Upper lobe of left lung (tissue), 6 donors: Measurements from ENCODE around the gene ZNF507. TPM values are rescaled to one million over a fixed set of nuclear protein-coding genes. Genes with fewer than 3 reads are reported as not detected.

Experiments
- ATAC-seq, 2 donors: fragments of 200-7000 bp; cut with Tn5 transposase; one replicate each; pipeline ENCODE4 v1.9.1; 2022; ENCODE audit warnings: mild to moderate bottlenecking in 2 of 2, moderate library complexity in 2 of 2; ENCODE audit not compliant: low FRiP score in 2 of 2
- DNase-seq, 2 donors: peaks; one replicate each; pipeline ENCODE4 v3.0.0-alpha.2; 2019 to 2020
- H3K27ac ChIP-seq, 4 donors: fragments of 200-600 bp; sonication (generic); one replicate each; pipeline ENCODE4 v1.5.1; 2016 to 2019
- H3K27me3 ChIP-seq, 4 donors: fragments of 200-600 bp; sonication (generic); one replicate each; pipeline ENCODE4 v1.5.1; 2017 to 2019
- H3K36me3 ChIP-seq, 4 donors: fragments of 200-600 bp; sonication (generic); one replicate each; pipeline ENCODE4 v1.5.1; 2016 to 2019
- H3K4me1 ChIP-seq, 4 donors: fragments of 200-600 bp; sonication (generic); one replicate each; pipeline ENCODE4 v1.5.1; 2018 to 2019
- H3K4me3 ChIP-seq, 4 donors: fragments of 200-600 bp; sonication (generic); one replicate each; pipeline ENCODE4 v1.5.1; 2017 to 2019; ENCODE audit warnings: mild to moderate bottlenecking in 2 of 4, moderate library complexity in 1 of 4
- H3K9me3 ChIP-seq, 4 donors: fragments of 200-600 bp; sonication (generic); one replicate each; pipeline ENCODE4 v1.5.1; 2018 to 2019
- EP300 ChIP-seq, 4 donors: sonication (generic); formaldehyde crosslinking; IDR thresholded peaks; one replicate each; pipeline ENCODE4 v1.5.1; 2017; ENCODE audit warnings: antibody characterized with exemption in 4 of 4, control low read depth in 2 of 4
- POLR2A ChIP-seq, 4 donors: fragments of 450-650 bp; IDR thresholded peaks; one replicate each; pipeline ENCODE4 v1.5.1; 2016 to 2017; ENCODE audit warnings: antibody characterized with exemption in 4 of 4, mild to moderate bottlenecking in 2 of 4
- POLR2AphosphoS5 ChIP-seq, 2 donors: sonication (generic); formaldehyde crosslinking; IDR thresholded peaks; one replicate each; pipeline ENCODE4 v1.5.1; 2017; ENCODE audit warnings: antibody characterized with exemption in 2 of 2
- WGBS, 2 donors: methylation state at CpG; one replicate each; pipeline ENCODE4 v1.1.5; 2017 to 2018; 5-methylcytosine and 5-hydroxymethylcytosine counted together
- total RNA-seq, 6 donors: library from RNA; depleted of rRNA in 4 of 6; stranded (reverse); fragments of >200 nt in 4 of 6; gene quantifications; one replicate each; pipeline versions ENCODE4 v1.1.0 to v1.2.1, GENCODE V29; 2016 to 2021
- TF ChIP-seq, protein P1 (sequence below), 6 experiments: fragments of 450-650 bp in 4 of 6; fragments of 200-600 bp in 2 of 6; sonication (generic) in 2 of 6; IDR thresholded peaks; one replicate each; pipeline ENCODE4 v1.5.1; 2016 to 2019; ENCODE audit warnings: antibody characterized with exemption in 6 of 6
- donor health status: DM: no; HTN: no; CAD: no; lungs with moderate emphysema.
- donor health status: DM: no; HTN: yes; CAD: no; lungs with severe emphysema.

The ZNF507 gene
- total RNA-seq, 6 donors from 2014 or later, result 13.0 to 27.2 (median 17.5) TPM

GRCh38 chr19:32380269-32380668 is 34.9 kb downstream of the ZNF507 start:
- H3K36me3 ChIP-seq, result peaks cover 0 to 64% (median 14%) of the 10 kb centered on the region in 4 donors
- no peaks in the 10 kb centered on the region for H3K4me1 ChIP-seq
- H3K27me3 ChIP-seq, result no peaks in the 10 kb centered on the region
- ATAC-seq (no peak), DNase-seq (no peak)
- H3K27ac ChIP-seq, result no peak overlapping the region
- no peak overlapping the region for H3K4me3 ChIP-seq
- H3K9me3 ChIP-seq, result no peaks in the 10 kb centered on the region
- 89 to 92% methylated on average over 3 of the region's 3 CpGs for WGBS, 2 donors
- TF ChIP-seq, protein P1, sequence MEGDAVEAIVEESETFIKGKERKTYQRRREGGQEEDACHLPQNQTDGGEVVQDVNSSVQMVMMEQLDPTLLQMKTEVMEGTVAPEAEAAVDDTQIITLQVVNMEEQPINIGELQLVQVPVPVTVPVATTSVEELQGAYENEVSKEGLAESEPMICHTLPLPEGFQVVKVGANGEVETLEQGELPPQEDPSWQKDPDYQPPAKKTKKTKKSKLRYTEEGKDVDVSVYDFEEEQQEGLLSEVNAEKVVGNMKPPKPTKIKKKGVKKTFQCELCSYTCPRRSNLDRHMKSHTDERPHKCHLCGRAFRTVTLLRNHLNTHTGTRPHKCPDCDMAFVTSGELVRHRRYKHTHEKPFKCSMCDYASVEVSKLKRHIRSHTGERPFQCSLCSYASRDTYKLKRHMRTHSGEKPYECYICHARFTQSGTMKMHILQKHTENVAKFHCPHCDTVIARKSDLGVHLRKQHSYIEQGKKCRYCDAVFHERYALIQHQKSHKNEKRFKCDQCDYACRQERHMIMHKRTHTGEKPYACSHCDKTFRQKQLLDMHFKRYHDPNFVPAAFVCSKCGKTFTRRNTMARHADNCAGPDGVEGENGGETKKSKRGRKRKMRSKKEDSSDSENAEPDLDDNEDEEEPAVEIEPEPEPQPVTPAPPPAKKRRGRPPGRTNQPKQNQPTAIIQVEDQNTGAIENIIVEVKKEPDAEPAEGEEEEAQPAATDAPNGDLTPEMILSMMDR (IDR thresholded peaks at IDR 0.05), result no peak
- TF ChIP-seq POLR2A (IDR thresholded peaks at IDR 0.05), result no peak
- TF ChIP-seq POLR2AphosphoS5 (IDR thresholded peaks at IDR 0.05), result no peak
- TF ChIP-seq EP300 (IDR thresholded peaks at IDR 0.05), result no peak

DNA sequence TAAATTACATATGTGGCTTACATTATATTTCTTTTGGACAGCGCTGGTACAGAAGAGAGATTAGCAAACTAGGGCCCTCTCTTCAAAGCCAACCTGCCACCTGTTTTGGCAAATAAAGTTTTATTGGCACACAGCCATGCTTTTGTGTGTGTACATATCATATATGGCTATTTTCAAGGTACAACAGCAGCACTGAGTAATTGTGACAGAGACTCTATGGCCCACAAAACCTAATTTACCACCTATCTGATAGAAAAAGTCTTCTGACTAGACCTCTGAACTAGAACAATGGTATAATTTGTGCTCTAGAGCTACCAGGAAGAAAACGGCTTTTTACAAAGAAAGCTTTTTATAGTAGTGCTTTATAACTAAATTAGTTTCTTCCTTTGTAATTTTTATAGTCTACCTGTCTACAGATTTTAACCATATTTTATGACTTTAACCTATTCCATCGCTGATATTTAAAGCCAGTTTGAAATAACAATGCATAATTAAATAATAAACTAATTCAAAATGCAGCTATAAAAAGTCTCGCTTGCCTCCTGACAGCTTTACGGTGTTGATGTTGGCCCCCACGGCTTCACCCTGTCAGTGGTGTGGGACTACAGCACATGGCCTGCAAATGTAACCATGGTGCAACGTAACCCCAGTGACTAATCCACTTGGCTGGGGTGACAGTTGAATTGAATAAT is 42.4 kb downstream of the ZNF507 start:
- Histone ChIP-seq H3K4me3 (no peak overlapping the region), H3K27ac (no peak overlapping the region), H3K9me3 (no peaks in the 10 kb centered on the region), H3K4me1 (no peaks in the 10 kb centered on the region), H3K27me3 (no peaks in the 10 kb centered on the region), H3K36me3 (peaks cover 0 to 18% (median 3%) of the 10 kb centered on the region in 4 donors)
- no peak for ATAC-seq
- TF ChIP-seq, protein P1 (IDR thresholded peaks at IDR 0.05), result no peak
- TF ChIP-seq POLR2AphosphoS5 (IDR thresholded peaks at IDR 0.05) (no peak), EP300 (IDR thresholded peaks at IDR 0.05) (no peak), POLR2A (IDR thresholded peaks at IDR 0.05) (no peak)
- 92 to 97% methylated on average over 7 of the region's 7 CpGs for WGBS, 2 donors
- DNase-seq, result no peak

DNA sequence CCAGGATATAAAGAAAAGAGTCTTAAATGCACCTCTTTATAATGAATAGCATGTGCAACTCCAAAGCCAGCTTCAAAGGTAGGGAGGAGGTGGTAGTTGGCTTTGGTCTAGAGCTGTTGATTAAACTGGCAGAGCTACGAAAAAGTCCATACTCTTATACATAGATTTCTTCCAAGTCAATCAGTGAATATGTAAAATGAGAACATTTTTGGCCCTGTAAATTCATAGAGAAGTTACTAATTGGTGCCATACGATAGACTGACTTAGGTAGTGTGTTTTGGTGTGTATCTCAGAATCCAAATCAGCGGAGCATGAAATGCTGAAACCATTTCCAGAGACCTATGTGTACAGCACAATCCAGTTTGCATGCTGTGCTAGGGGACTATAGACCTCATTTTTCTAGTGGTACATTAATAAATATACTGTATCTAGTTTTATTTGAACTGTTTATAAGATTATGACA is 43.0 kb downstream of the ZNF507 start:
- WGBS, 2 donors, result 91 to 95% methylated on average over 3 of the region's 3 CpGs

DNA sequence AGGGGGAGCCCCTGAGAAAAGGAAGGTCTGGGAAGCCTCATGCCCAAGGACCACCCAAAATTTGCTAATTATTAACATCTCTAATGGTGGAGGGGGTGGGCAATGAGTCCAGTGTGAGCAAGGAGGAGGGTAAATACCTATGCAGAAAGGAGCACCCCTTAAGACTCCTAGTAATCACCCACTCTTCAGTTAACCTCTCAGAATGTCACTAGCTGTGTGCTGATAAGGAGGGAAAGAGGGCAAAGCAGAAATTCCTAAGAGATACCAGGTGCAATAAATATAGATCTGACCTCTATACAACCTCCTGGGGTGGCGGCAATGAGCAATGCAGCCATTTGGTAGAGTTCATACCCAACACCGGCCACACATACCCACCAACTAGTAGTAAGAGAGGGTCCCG is 47.5 kb downstream of the ZNF507 start:
- Histone ChIP-seq H3K27me3 (no peaks in the 10 kb centered on the region), H3K36me3 (no peaks in the 10 kb centered on the region), H3K4me1 (no peaks in the 10 kb centered on the region), H3K27ac (no peak overlapping the region), H3K4me3 (no peak overlapping the region), H3K9me3 (no peaks in the 10 kb centered on the region)
- no peak for ATAC-seq
- DNase-seq, result no peak
- TF ChIP-seq EP300 (IDR thresholded peaks at IDR 0.05) (no peak), POLR2A (IDR thresholded peaks at IDR 0.05) (no peak), POLR2AphosphoS5 (IDR thresholded peaks at IDR 0.05) (no peak)
- TF ChIP-seq, protein P1 (IDR thresholded peaks at IDR 0.05), result no peak
- WGBS, 2 donors, result 92 to 93% methylated on average over 3 of the region's 3 CpGs

More for the DNA sequence above, 43.0 kb downstream of the ZNF507 start:
- TF ChIP-seq, protein P1 (IDR thresholded peaks at IDR 0.05), result no peak
- TF ChIP-seq POLR2A (IDR thresholded peaks at IDR 0.05), result no peak
- TF ChIP-seq EP300 (IDR thresholded peaks at IDR 0.05), result no peak
- TF ChIP-seq POLR2AphosphoS5 (IDR thresholded peaks at IDR 0.05), result no peak
- no peaks in the 10 kb centered on the region for H3K9me3 ChIP-seq
- ATAC-seq, result no peak
- H3K27me3 ChIP-seq, result no peaks in the 10 kb centered on the region
- H3K4me3 ChIP-seq, result no peak overlapping the region
- no peaks in the 10 kb centered on the region for H3K4me1 ChIP-seq
- H3K36me3 ChIP-seq, result peaks cover 0 to 12% (median under 1%) of the 10 kb centered on the region in 4 donors
- DNase-seq, result no peak
- no peak overlapping the region for H3K27ac ChIP-seq
